ENCODE measurements around the gene NFKB1.

Gene NFKB1

DNA sequence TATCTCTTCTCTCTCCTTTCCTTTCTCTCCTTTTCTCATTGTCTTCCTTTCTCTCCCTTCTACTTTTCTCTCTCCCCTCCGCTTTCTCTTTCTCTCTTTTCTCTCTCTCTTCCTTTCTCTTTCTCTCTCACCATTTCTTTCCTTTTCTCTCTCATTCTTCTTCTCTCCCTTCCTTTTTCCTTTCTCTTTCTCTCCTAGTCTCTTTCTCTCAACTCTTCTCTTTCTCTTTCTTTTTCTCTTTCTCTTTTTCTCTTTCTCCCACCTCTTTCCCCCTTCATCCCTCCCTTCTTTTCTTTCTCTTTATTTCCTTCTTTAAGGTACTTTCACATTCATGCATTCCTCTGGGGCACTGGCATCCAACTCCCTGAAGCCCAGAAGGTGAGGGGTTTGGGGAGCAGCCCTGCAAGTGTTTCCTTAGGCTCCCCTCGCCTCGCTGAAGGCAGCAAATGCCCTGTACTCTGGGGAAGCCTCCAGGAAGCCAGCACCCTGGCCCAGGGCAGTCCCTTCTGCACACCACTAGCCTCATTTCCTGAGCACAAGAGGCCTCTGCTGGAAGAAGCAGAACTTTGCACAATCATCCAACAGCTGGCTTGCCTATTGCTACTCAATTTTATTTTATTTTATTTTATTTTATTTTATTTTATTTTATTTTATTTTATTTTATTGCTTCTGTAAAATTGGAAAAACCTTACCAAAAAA, 124.2 kb downstream of the NFKB1 start:
- peak in 10 of 51 donors; percentile 6 to 35 (median 26) for DNase-seq

DNA sequence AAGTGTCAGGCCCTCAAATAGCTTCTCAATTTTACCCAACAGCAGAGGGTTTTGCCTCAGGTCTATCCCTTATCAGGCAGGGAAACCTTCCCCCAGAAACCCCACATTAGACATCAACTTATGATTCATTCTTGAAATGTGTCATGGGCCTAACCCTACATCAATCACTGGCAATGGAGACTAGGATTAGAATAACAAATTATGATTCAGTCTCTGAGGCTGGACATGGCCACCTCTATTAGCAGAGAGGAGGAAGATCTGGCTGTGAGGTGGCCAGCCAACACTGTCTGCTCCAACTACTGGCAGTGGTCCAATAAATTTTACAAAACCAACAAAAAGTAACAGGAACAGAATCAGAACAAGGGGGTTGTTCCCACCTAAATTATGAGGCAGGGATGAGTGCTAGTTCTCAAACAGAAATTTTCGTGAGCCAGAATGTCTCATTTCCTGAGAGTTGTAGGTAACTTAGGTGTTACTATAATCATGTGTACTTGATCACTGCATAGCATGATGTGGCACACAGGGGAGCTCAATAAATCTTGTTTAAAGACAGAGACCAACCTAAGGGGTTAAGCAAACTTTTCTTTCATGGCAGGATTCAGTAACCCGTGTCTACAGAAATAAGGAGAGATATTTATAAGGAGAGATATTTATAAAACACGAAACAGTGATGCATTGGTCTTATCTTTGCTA, 126.8 kb downstream of the NFKB1 start:
- DNase-seq = no peak

GRCh38 chr4:102629673-102630072, 128.5 kb downstream of the NFKB1 start:
- DNase-seq = no peak

GRCh38 chr4:102631616-102632015, 130.5 kb downstream of the NFKB1 start:
- DNase-seq = no peak

DNA sequence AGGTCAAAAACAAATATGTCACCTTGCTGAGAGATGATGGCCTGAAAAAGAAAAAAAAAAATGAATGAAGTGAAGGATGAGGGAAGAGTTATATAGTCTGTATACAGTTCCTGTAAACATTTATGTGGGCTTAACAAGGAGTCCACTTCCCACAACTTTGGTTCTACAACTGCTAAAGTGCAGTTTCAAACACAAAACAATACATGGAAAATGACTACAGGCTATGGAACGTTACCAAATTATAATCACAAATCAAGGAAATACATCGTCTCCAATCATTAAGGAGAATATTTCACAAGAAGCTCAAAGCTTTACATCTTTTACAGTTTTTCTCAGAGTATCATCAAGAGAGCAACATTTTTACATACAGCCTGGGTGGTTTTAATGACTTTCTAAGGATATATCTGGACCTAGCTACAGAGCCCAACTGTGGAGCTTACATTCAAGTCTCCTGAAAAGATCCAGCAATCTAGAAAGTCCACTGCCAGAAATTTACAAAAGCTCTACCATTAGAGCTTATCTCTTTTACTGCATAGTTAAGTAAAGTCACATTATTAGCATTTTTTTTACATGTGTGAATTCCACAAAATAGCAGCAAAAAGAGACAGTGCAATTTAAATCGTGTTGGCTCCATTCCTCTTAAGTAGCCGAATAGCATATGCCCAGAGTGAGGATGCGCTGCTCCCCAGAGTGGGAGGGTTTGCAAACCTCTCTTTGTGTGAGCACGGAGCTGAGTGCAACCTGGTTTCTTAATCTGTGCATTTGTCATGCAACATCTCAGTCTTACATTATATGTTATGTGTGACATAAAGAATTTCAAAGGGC, 131.3 kb downstream of the NFKB1 start:
- no peak for DNase-seq

DNA sequence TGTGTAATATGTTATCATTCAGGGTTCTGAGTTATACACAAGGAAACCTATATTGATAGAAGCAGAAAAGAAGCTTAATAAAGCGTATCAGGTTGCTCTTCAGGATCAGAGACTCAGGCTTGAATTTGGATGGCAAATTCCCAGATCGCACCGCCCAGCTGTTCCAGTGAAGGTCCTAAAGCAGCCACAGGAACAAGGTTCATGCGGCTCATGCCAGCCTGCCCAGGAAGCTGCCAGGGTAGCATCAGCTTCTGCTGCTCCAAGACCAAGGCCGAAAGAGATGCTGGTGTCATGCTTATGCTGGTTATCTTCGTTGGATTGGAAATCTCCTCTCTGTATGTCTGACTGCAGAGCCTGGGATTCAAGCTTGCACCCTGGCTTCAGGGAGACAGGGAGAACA, 131.9 kb downstream of the NFKB1 start:
- DNase-seq = no peak

- no peak for DNase-seq
Observed at GRCh38 chr4:102637391-102637790, 136.2 kb downstream of the NFKB1 start.

DNA sequence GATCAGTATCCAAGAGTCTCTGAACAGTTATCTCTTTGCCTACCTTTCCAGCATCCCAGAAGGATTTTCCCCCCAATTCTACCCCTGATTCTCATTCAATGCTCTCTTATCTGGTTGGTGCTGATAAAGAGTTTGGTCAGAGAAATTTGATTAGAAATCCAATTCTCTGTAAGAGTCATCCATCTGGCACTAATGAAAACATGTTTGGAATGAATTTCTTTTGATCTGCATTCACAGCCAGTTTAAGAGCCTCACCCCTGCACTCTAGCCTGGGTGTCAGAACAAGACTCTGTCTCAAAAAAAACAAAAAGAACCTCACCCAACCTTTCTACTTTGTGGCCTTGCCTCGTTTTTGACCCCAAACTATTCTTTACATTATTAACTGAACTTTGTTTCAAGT, 137.5 kb downstream of the NFKB1 start:
- DNase-seq = no peak

- DNase-seq = no peak
Observed at GRCh38 chr4:102639598-102639997, 138.4 kb downstream of the NFKB1 start.

- DNase-seq = no peak
Observed at GRCh38 chr4:102640669-102641068, 139.5 kb downstream of the NFKB1 start.

DNA sequence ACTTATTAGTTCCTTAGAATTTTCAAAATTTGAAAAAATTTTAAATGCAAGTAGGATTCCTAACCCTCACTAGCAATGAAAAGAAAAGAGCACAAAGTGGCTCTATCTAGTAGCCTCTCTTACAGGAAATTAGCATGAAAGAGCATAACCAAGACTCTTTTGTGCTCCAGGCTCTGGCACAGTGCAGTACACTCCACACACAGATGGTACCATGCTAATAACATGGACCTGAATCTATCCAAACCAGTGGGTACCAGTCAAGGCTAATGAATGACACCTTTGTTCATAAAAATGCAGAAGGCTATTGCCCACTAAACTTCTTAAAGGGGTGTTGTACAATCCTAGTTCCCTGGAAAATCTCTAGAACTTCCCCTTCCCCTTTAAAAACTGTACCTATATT, 140.6 kb downstream of the NFKB1 start:
- DNase-seq = peak in 19 of 51 donors; percentile 4 to 67 (median 31)

DNA sequence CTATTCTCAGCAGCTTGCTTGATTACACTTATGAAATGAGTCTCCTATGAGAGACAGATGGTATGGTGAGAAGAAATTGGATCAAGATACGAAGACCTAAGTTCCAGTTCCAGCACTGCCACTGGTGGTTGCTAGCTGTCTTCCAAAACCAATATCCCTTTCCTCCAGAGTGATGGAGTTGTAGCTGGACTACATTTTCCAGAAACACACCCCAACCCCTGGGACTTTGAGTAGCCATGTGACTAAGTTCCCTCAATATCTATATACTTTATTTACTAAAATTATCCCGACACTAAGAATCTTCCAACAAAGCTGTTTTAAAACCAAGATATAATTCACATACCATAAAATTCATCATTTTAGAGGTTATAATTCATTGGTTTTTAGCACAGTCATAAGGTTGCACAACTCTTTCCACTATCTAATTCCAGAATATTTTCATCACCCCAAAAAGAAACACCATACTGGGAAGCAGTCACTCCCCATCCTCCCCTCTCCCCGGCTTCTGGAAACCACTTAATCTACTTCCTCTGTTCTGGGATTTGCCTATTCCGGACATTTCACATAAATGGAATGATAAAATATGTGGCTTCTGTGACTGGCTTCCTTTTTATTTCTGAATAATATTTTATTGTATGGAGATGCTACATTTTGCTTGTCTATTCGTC, 141.6 kb downstream of the NFKB1 start:
- DNase-seq = no peak

- no peak for DNase-seq
Observed at GRCh38 chr4:102647117-102647516, 146.0 kb downstream of the NFKB1 start.

- no peak for DNase-seq
Observed at GRCh38 chr4:102657206-102657605, 156.0 kb downstream of the NFKB1 start.

GRCh38 chr4:102663073-102663472, 161.9 kb downstream of the NFKB1 start:
- DNase-seq = no peak

DNA sequence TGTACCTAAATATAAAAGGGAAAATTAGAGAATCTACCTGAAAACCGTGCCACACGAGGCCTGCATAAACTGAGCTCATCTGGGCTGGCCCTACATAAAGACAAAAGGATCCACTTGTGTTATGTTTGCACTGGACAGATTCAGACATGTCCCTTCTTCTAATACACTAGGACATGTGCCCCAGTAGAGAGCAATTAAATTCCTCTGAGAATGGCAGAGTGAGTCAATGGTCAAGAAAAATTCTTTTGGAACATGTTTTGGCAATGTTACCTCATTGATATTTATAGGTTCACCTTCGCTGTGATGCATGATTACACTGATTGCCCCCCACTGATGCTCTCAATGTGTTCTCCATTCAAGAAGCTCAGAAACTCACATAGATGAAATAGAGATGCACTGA, 164.4 kb downstream of the NFKB1 start:
- DNase-seq = no peak

All from hypothalamus (tissue), 51 donors.